ENCODE data around the gene TMEM192.
"Not testable (repeated sequence)": the region's sequence is repeated elsewhere in the genome, so short reads cannot be mapped to it uniquely, and the experiment has no call there.

The TMEM192 gene

GRCh38 chr4:165112368-165113121, at the start of gene TMEM192:
Gene TMEM192, minus strand, starts transcription at chr4:165112860. Its CDS starts 87 bp downstream, at chr4:165112773.
- peak; percentile 91 for DNase-seq

GRCh38 chr4:165158762-165159161, 46.1 kb upstream of the TMEM192 start:
- DNase-seq, result no peak

GRCh38 chr4:165156906-165157305, 44.2 kb upstream of the TMEM192 start:
- no peak for DNase-seq

GRCh38 chr4:165154482-165154881, 41.8 kb upstream of the TMEM192 start:
- no peak for DNase-seq

- no peak for DNase-seq
Measured at GRCh38 chr4:165152527-165152926, 39.9 kb upstream of the TMEM192 start.

GRCh38 chr4:165151734-165152133, 39.1 kb upstream of the TMEM192 start:
- DNase-seq, result no peak

- no peak for DNase-seq
Measured at GRCh38 chr4:165150545-165150944, 37.9 kb upstream of the TMEM192 start.

GRCh38 chr4:165138843-165139242, 26.2 kb upstream of the TMEM192 start:
- DNase-seq, result no peak

- DNase-seq, result no peak
Measured at GRCh38 chr4:165137205-165137604, 24.5 kb upstream of the TMEM192 start.

- no peak for DNase-seq
Measured at GRCh38 chr4:165136529-165136928, 23.9 kb upstream of the TMEM192 start.

- DNase-seq, result no peak
Measured at GRCh38 chr4:165133150-165133549, 20.5 kb upstream of the TMEM192 start.

- DNase-seq, result peak; percentile 75
Measured at GRCh38 chr4:165131247-165131832, 18.7 kb upstream of the TMEM192 start.

GRCh38 chr4:165129924-165130323, 17.3 kb upstream of the TMEM192 start:
- no peak for DNase-seq

- DNase-seq, result not testable (repeated sequence)
Measured at GRCh38 chr4:165125869-165126499, 13.3 kb upstream of the TMEM192 start.

GRCh38 chr4:165124488-165124887, 11.8 kb upstream of the TMEM192 start:
- no peak for DNase-seq

- DNase-seq, result no peak
Measured at GRCh38 chr4:165118256-165118909, 5.7 kb upstream of the TMEM192 start.

- no peak for DNase-seq
Measured at GRCh38 chr4:165115301-165115700, 2.6 kb upstream of the TMEM192 start.

GRCh38 chr4:165111906-165112367, 723 bp downstream of the TMEM192 start:
- DNase-seq, result no peak

GRCh38 chr4:165106518-165106917, 6.1 kb downstream of the TMEM192 start:
- DNase-seq, result no peak

GRCh38 chr4:165101641-165102040, 11.0 kb downstream of the TMEM192 start:
- DNase-seq, result no peak

GRCh38 chr4:165096776-165097175, 15.9 kb downstream of the TMEM192 start:
- DNase-seq, result no peak

- no peak for DNase-seq
Measured at GRCh38 chr4:165095291-165095690, 17.4 kb downstream of the TMEM192 start.

- DNase-seq, result no peak
Measured at GRCh38 chr4:165094873-165095272, 17.8 kb downstream of the TMEM192 start.
